Measurements from ENCODE around the gene TMEM272.

TMEM272 gene

GRCh38 chr13:51796546-51796945, 48.4 kb downstream of the TMEM272 start:
- no peaks in the 10 kb centered on the region for H3K4me1 ChIP-seq (ENCODE audit: insufficient read depth, insufficient read length)
- H3K36me3 ChIP-seq (ENCODE audit: insufficient read depth, insufficient read length, low read length): no peaks in the 10 kb centered on the region
- no peaks in the 10 kb centered on the region for H3K9me3 ChIP-seq (ENCODE audit: insufficient read depth, low read length)
- no peak overlapping the region for H3K9ac ChIP-seq (ENCODE audit: insufficient read length, low read depth)
- DNase-seq (ENCODE audit: low read depth, low spot score): no peak
- TF ChIP-seq SUZ12 (IDR thresholded peaks at IDR 0.05; ENCODE audit: extremely low read depth, insufficient read depth, insufficient read length) (no peak), ZNF274 (IDR thresholded peaks at IDR 0.05; ENCODE audit: low read depth, low read length) (no peak), YY1 (IDR thresholded peaks at IDR 0.05; ENCODE audit: insufficient read depth, insufficient read length) (no peak)
- H3K27me3 ChIP-seq (ENCODE audit: insufficient read depth, insufficient read length): no peaks in the 10 kb centered on the region
- no peak overlapping the region for H3K4me3 ChIP-seq (ENCODE audit: insufficient read length, low read depth)

GRCh38 chr13:51795419-51795818, 49.6 kb downstream of the TMEM272 start:
- Histone ChIP-seq H3K9ac (ENCODE audit: insufficient read length, low read depth) (no peak overlapping the region), H3K36me3 (ENCODE audit: insufficient read depth, insufficient read length, low read length) (no peaks in the 10 kb centered on the region), H3K9me3 (ENCODE audit: insufficient read depth, low read length) (no peaks in the 10 kb centered on the region), H3K27me3 (ENCODE audit: insufficient read depth, insufficient read length) (no peaks in the 10 kb centered on the region), H3K4me1 (ENCODE audit: insufficient read depth, insufficient read length) (no peaks in the 10 kb centered on the region), H3K4me3 (ENCODE audit: insufficient read length, low read depth) (no peak overlapping the region)
- no peak for DNase-seq (ENCODE audit: low read depth, low spot score)
- TF ChIP-seq ZNF274 (IDR thresholded peaks at IDR 0.05; ENCODE audit: low read depth, low read length) (no peak), SUZ12 (IDR thresholded peaks at IDR 0.05; ENCODE audit: extremely low read depth, insufficient read depth, insufficient read length) (no peak), YY1 (IDR thresholded peaks at IDR 0.05; ENCODE audit: insufficient read depth, insufficient read length) (no peak)

- H3K36me3 ChIP-seq (ENCODE audit: insufficient read depth, insufficient read length, low read length): no peaks in the 10 kb centered on the region
- H3K4me3 ChIP-seq (ENCODE audit: insufficient read length, low read depth): no peak overlapping the region
- TF ChIP-seq ZNF274 (IDR thresholded peaks at IDR 0.05; ENCODE audit: low read depth, low read length) (no peak), SUZ12 (IDR thresholded peaks at IDR 0.05; ENCODE audit: extremely low read depth, insufficient read depth, insufficient read length) (no peak), YY1 (IDR thresholded peaks at IDR 0.05; ENCODE audit: insufficient read depth, insufficient read length) (no peak)
- no peak overlapping the region for H3K9ac ChIP-seq (ENCODE audit: insufficient read length, low read depth)
- no peak for DNase-seq (ENCODE audit: low read depth, low spot score)
- no peaks in the 10 kb centered on the region for H3K4me1 ChIP-seq (ENCODE audit: insufficient read depth, insufficient read length)
- no peaks in the 10 kb centered on the region for H3K27me3 ChIP-seq (ENCODE audit: insufficient read depth, insufficient read length)
- no peaks in the 10 kb centered on the region for H3K9me3 ChIP-seq (ENCODE audit: insufficient read depth, low read length)
These were observed 50.0 kb downstream of the TMEM272 start for GRCh38 chr13:51794964-51795363.

GRCh38 chr13:51793570-51794271, 51.3 kb downstream of the TMEM272 start:
- Histone ChIP-seq H3K27me3 (ENCODE audit: insufficient read depth, insufficient read length) (no peaks in the 10 kb centered on the region), H3K9ac (ENCODE audit: insufficient read length, low read depth) (no peak overlapping the region), H3K4me3 (ENCODE audit: insufficient read length, low read depth) (no peak overlapping the region), H3K4me1 (ENCODE audit: insufficient read depth, insufficient read length) (no peaks in the 10 kb centered on the region), H3K36me3 (ENCODE audit: insufficient read depth, insufficient read length, low read length) (no peaks in the 10 kb centered on the region), H3K9me3 (ENCODE audit: insufficient read depth, low read length) (no peaks in the 10 kb centered on the region)
- no peak for TF ChIP-seq SUZ12 (IDR thresholded peaks at IDR 0.05; ENCODE audit: extremely low read depth, insufficient read depth, insufficient read length)
- no peak for TF ChIP-seq ZNF274 (IDR thresholded peaks at IDR 0.05; ENCODE audit: low read depth, low read length)
- TF ChIP-seq YY1 (IDR thresholded peaks at IDR 0.05; ENCODE audit: insufficient read depth, insufficient read length): no peak
- DNase-seq (ENCODE audit: low read depth, low spot score): no peak

- no peaks in the 10 kb centered on the region for H3K9me3 ChIP-seq (ENCODE audit: insufficient read depth, low read length)
- TF ChIP-seq ZNF274 (IDR thresholded peaks at IDR 0.05; ENCODE audit: low read depth, low read length): no peak
- no peak for TF ChIP-seq SUZ12 (IDR thresholded peaks at IDR 0.05; ENCODE audit: extremely low read depth, insufficient read depth, insufficient read length)
- no peak overlapping the region for H3K4me3 ChIP-seq (ENCODE audit: insufficient read length, low read depth)
- no peak for DNase-seq (ENCODE audit: low read depth, low spot score)
- no peaks in the 10 kb centered on the region for H3K27me3 ChIP-seq (ENCODE audit: insufficient read depth, insufficient read length)
- H3K36me3 ChIP-seq (ENCODE audit: insufficient read depth, insufficient read length, low read length): no peaks in the 10 kb centered on the region
- no peaks in the 10 kb centered on the region for H3K4me1 ChIP-seq (ENCODE audit: insufficient read depth, insufficient read length)
- H3K9ac ChIP-seq (ENCODE audit: insufficient read length, low read depth): no peak overlapping the region
These were observed 58.3 kb downstream of the TMEM272 start for GRCh38 chr13:51786425-51787265.

- Histone ChIP-seq H3K4me1 (ENCODE audit: insufficient read depth, insufficient read length) (no peaks in the 10 kb centered on the region), H3K36me3 (ENCODE audit: insufficient read depth, insufficient read length, low read length) (no peaks in the 10 kb centered on the region), H3K4me3 (ENCODE audit: insufficient read length, low read depth) (no peak overlapping the region), H3K9ac (ENCODE audit: insufficient read length, low read depth) (no peak overlapping the region), H3K27me3 (ENCODE audit: insufficient read depth, insufficient read length) (no peaks in the 10 kb centered on the region), H3K9me3 (ENCODE audit: insufficient read depth, low read length) (no peaks in the 10 kb centered on the region)
- DNase-seq (ENCODE audit: low read depth, low spot score): no peak
- TF ChIP-seq SUZ12 (IDR thresholded peaks at IDR 0.05; ENCODE audit: extremely low read depth, insufficient read depth, insufficient read length): no peak
- TF ChIP-seq ZNF274 (IDR thresholded peaks at IDR 0.05; ENCODE audit: low read depth, low read length): no peak
- TF ChIP-seq YY1 (IDR thresholded peaks at IDR 0.05; ENCODE audit: insufficient read depth, insufficient read length): no peak
These were observed 59.1 kb downstream of the TMEM272 start for GRCh38 chr13:51785712-51786424.

- H3K27me3 ChIP-seq (ENCODE audit: insufficient read depth, insufficient read length): no peaks in the 10 kb centered on the region
- DNase-seq (ENCODE audit: low read depth, low spot score): no peak
- no peaks in the 10 kb centered on the region for H3K36me3 ChIP-seq (ENCODE audit: insufficient read depth, insufficient read length, low read length)
- H3K9ac ChIP-seq (ENCODE audit: insufficient read length, low read depth): no peak overlapping the region
- TF ChIP-seq SUZ12 (IDR thresholded peaks at IDR 0.05; ENCODE audit: extremely low read depth, insufficient read depth, insufficient read length) (no peak), ZNF274 (IDR thresholded peaks at IDR 0.05; ENCODE audit: low read depth, low read length) (no peak), YY1 (IDR thresholded peaks at IDR 0.05; ENCODE audit: insufficient read depth, insufficient read length) (no peak)
- H3K4me1 ChIP-seq (ENCODE audit: insufficient read depth, insufficient read length): no peaks in the 10 kb centered on the region
- H3K4me3 ChIP-seq (ENCODE audit: insufficient read length, low read depth): no peak overlapping the region
- H3K9me3 ChIP-seq (ENCODE audit: insufficient read depth, low read length): no peaks in the 10 kb centered on the region
These were observed 60.9 kb downstream of the TMEM272 start for GRCh38 chr13:51784097-51784496.

Measured in NT2/D1 (cell line).